Measurements from ENCODE around the gene RALGPS2.

Gene RALGPS2

GRCh38 chr1:178784131-178784536 lies 59.1 kb downstream of the RALGPS2 start:
- Mint-ChIP-seq H3K9me3 (ENCODE audit: low read depth) (no peaks in the 10 kb centered on the region), H3K4me3 (no peak overlapping the region), H3K27ac (no peak overlapping the region), H3K4me1 (ENCODE audit: low read depth) (peaks cover 25% of the 10 kb centered on the region), H3K27me3 (no peaks in the 10 kb centered on the region), H3K36me3 (peaks cover 24% of the 10 kb centered on the region)

- H3K9me3 Mint-ChIP-seq (ENCODE audit: low read depth): no peaks in the 10 kb centered on the region
- no peaks in the 10 kb centered on the region for H3K27me3 Mint-ChIP-seq
- H3K4me1 Mint-ChIP-seq (ENCODE audit: low read depth): no peaks in the 10 kb centered on the region
- peaks cover 23% of the 10 kb centered on the region for H3K36me3 Mint-ChIP-seq
- H3K27ac Mint-ChIP-seq: no peak overlapping the region
- no peak overlapping the region for H3K4me3 Mint-ChIP-seq
Measured at GRCh38 chr1:178792394-178792793, 67.3 kb downstream of the RALGPS2 start.

GRCh38 chr1:178796013-178796412 lies 71.0 kb downstream of the RALGPS2 start:
- Mint-ChIP-seq H3K27me3 (no peaks in the 10 kb centered on the region), H3K4me1 (ENCODE audit: low read depth) (no peaks in the 10 kb centered on the region), H3K27ac (no peak overlapping the region), H3K9me3 (ENCODE audit: low read depth) (peaks cover 5% of the 10 kb centered on the region), H3K36me3 (peaks cover 18% of the 10 kb centered on the region), H3K4me3 (no peak overlapping the region)

- H3K36me3 Mint-ChIP-seq: peaks cover 18% of the 10 kb centered on the region
- H3K27ac Mint-ChIP-seq: no peak overlapping the region
- no peaks in the 10 kb centered on the region for H3K4me1 Mint-ChIP-seq (ENCODE audit: low read depth)
- no peak overlapping the region for H3K4me3 Mint-ChIP-seq
- no peaks in the 10 kb centered on the region for H3K27me3 Mint-ChIP-seq
- peaks cover 5% of the 10 kb centered on the region for H3K9me3 Mint-ChIP-seq (ENCODE audit: low read depth)
Measured at GRCh38 chr1:178797590-178797989, 72.5 kb downstream of the RALGPS2 start.

GRCh38 chr1:178798232-178798861 lies 73.3 kb downstream of the RALGPS2 start:
- Mint-ChIP-seq H3K4me3 (no peak overlapping the region), H3K27me3 (no peaks in the 10 kb centered on the region), H3K4me1 (ENCODE audit: low read depth) (no peaks in the 10 kb centered on the region), H3K9me3 (ENCODE audit: low read depth) (peaks cover 5% of the 10 kb centered on the region), H3K27ac (no peak overlapping the region), H3K36me3 (peaks cover 20% of the 10 kb centered on the region)

GRCh38 chr1:178802873-178803272 lies 77.8 kb downstream of the RALGPS2 start:
- Mint-ChIP-seq H3K9me3 (ENCODE audit: low read depth) (peaks cover 5% of the 10 kb centered on the region), H3K4me3 (no peak overlapping the region), H3K27ac (no peak overlapping the region), H3K36me3 (peaks cover 6% of the 10 kb centered on the region), H3K4me1 (ENCODE audit: low read depth) (no peaks in the 10 kb centered on the region), H3K27me3 (no peaks in the 10 kb centered on the region)

- no peaks in the 10 kb centered on the region for H3K4me1 Mint-ChIP-seq (ENCODE audit: low read depth)
- no peak overlapping the region for H3K4me3 Mint-ChIP-seq
- peaks cover 7% of the 10 kb centered on the region for H3K36me3 Mint-ChIP-seq
- H3K9me3 Mint-ChIP-seq (ENCODE audit: low read depth): no peaks in the 10 kb centered on the region
- H3K27me3 Mint-ChIP-seq: no peaks in the 10 kb centered on the region
- H3K27ac Mint-ChIP-seq: no peak overlapping the region
Measured at GRCh38 chr1:178806665-178807300, 81.7 kb downstream of the RALGPS2 start.

- H3K27me3 Mint-ChIP-seq: no peaks in the 10 kb centered on the region
- no peak overlapping the region for H3K27ac Mint-ChIP-seq
- no peak overlapping the region for H3K4me3 Mint-ChIP-seq
- H3K9me3 Mint-ChIP-seq (ENCODE audit: low read depth): no peaks in the 10 kb centered on the region
- peaks cover 10% of the 10 kb centered on the region for H3K36me3 Mint-ChIP-seq
- H3K4me1 Mint-ChIP-seq (ENCODE audit: low read depth): peaks cover 1% of the 10 kb centered on the region
Measured at GRCh38 chr1:178808529-178808928, 83.5 kb downstream of the RALGPS2 start.

- H3K4me1 Mint-ChIP-seq (ENCODE audit: low read depth): peaks cover 1% of the 10 kb centered on the region
- no peak overlapping the region for H3K4me3 Mint-ChIP-seq
Measured at GRCh38 chr1:178810585-178810984, 85.5 kb downstream of the RALGPS2 start.

GRCh38 chr1:178818416-178818815 lies 93.4 kb downstream of the RALGPS2 start:
- Mint-ChIP-seq H3K4me1 (ENCODE audit: low read depth) (peaks cover 7% of the 10 kb centered on the region), H3K4me3 (no peak overlapping the region), H3K27me3 (no peaks in the 10 kb centered on the region), H3K9me3 (ENCODE audit: low read depth) (no peaks in the 10 kb centered on the region), H3K36me3 (peaks cover 28% of the 10 kb centered on the region), H3K27ac (no peak overlapping the region)

More at GRCh38 chr1:178810585-178810984, 85.5 kb downstream of the RALGPS2 start:
- Mint-ChIP-seq H3K27ac (no peak overlapping the region), H3K9me3 (ENCODE audit: low read depth) (no peaks in the 10 kb centered on the region), H3K36me3 (peaks cover 18% of the 10 kb centered on the region), H3K27me3 (no peaks in the 10 kb centered on the region)

GRCh38 chr1:178819123-178819522 lies 94.1 kb downstream of the RALGPS2 start:
- Mint-ChIP-seq H3K36me3 (peaks cover 35% of the 10 kb centered on the region), H3K27me3 (no peaks in the 10 kb centered on the region), H3K4me3 (no peak overlapping the region), H3K27ac (no peak overlapping the region), H3K4me1 (ENCODE audit: low read depth) (peaks cover 7% of the 10 kb centered on the region), H3K9me3 (ENCODE audit: low read depth) (no peaks in the 10 kb centered on the region)

- H3K27ac Mint-ChIP-seq: no peak overlapping the region
- H3K4me1 Mint-ChIP-seq (ENCODE audit: low read depth): peaks cover 7% of the 10 kb centered on the region
- peaks cover 36% of the 10 kb centered on the region for H3K36me3 Mint-ChIP-seq
- H3K27me3 Mint-ChIP-seq: no peaks in the 10 kb centered on the region
- H3K4me3 Mint-ChIP-seq: no peak overlapping the region
- H3K9me3 Mint-ChIP-seq (ENCODE audit: low read depth): no peaks in the 10 kb centered on the region
Measured at GRCh38 chr1:178821134-178821866, 96.3 kb downstream of the RALGPS2 start.

GRCh38 chr1:178825167-178825566 lies 100.1 kb downstream of the RALGPS2 start:
- Mint-ChIP-seq H3K4me3 (no peak overlapping the region), H3K9me3 (ENCODE audit: low read depth) (no peaks in the 10 kb centered on the region), H3K4me1 (ENCODE audit: low read depth) (peaks cover 7% of the 10 kb centered on the region), H3K27me3 (no peaks in the 10 kb centered on the region), H3K27ac (no peak overlapping the region), H3K36me3 (peaks cover 37% of the 10 kb centered on the region)

- Mint-ChIP-seq H3K36me3 (peaks cover 3% of the 10 kb centered on the region), H3K9me3 (ENCODE audit: low read depth) (no peaks in the 10 kb centered on the region), H3K4me3 (no peak overlapping the region), H3K4me1 (ENCODE audit: low read depth) (no peaks in the 10 kb centered on the region), H3K27me3 (no peaks in the 10 kb centered on the region), H3K27ac (no peak overlapping the region)
Measured at GRCh38 chr1:178844436-178844835, 119.4 kb downstream of the RALGPS2 start.

GRCh38 chr1:178846306-178846705 lies 121.3 kb downstream of the RALGPS2 start:
- Mint-ChIP-seq H3K27me3 (no peaks in the 10 kb centered on the region), H3K36me3 (peaks cover 2% of the 10 kb centered on the region), H3K9me3 (ENCODE audit: low read depth) (no peaks in the 10 kb centered on the region), H3K27ac (no peak overlapping the region), H3K4me1 (ENCODE audit: low read depth) (no peaks in the 10 kb centered on the region), H3K4me3 (no peak overlapping the region)

Data from activated naive CD8-positive, alpha-beta T cell (primary cell).